Fibroblast of lung (primary cell): ENCODE data around the gene OLIG3. TPM values are rescaled to one million over a fixed set of nuclear protein-coding genes. Genes with fewer than 3 reads are reported as not detected.

Source experiments
- DNase-seq, 2 donors: peaks; one replicate each; pipeline versions ENCODE4 v3.0.0 to v3.0.0-alpha.2; 2010; ENCODE audit warnings: low read depth in 2 of 2
- H2AFZ ChIP-seq: 2 replicates; pipeline ENCODE4 v1.5.1; 2012; ENCODE audit warnings: low read length, control low read depth, inconsistent platforms
- H3K27ac ChIP-seq: 2 replicates; pipeline ENCODE4 v1.5.1; 2011; ENCODE audit warnings: low read length, control low read depth; ENCODE audit not compliant: insufficient read depth
- H3K27me3 ChIP-seq: 2 replicates; pipeline ENCODE4 v1.5.1; 2011; ENCODE audit warnings: mild to moderate bottlenecking, low read length; ENCODE audit not compliant: control insufficient read depth, insufficient read depth
- H3K36me3 ChIP-seq: 2 replicates; pipeline ENCODE4 v1.5.1; 2011; ENCODE audit warnings: low read length; ENCODE audit not compliant: control insufficient read depth, insufficient read depth
- H3K4me1 ChIP-seq: 2 replicates; pipeline ENCODE4 v1.5.1; 2011; ENCODE audit warnings: low read length; ENCODE audit not compliant: control insufficient read depth, insufficient read depth; ENCODE audit errors: extremely low read depth
- H3K4me2 ChIP-seq: 2 replicates; pipeline ENCODE4 v1.5.1; 2011; ENCODE audit warnings: low read length, control low read depth; ENCODE audit not compliant: insufficient read depth; ENCODE audit errors: extremely low read depth
- H3K4me3 ChIP-seq, 4 experiments: fragments of 200-600 bp in 1 of 4; sonication (generic) in 1 of 4; replicated peaks in 1 of 4; 2 replicates each; pipeline ENCODE4 v1.5.1; 2011 to 2016; ENCODE audit warnings: low read length in 4 of 4, low read depth in 3 of 4, mild to moderate bottlenecking in 3 of 4, control low read depth in 2 of 4, inconsistent platforms in 1 of 4, mixed read lengths in 1 of 4; ENCODE audit not compliant: insufficient read depth in 1 of 4; ENCODE audit errors: control extremely low read depth in 1 of 4
- H3K79me2 ChIP-seq: 2 replicates; pipeline ENCODE4 v1.5.1; 2012; ENCODE audit warnings: mild to moderate bottlenecking, low read length, inconsistent platforms; ENCODE audit not compliant: control insufficient read depth, insufficient read depth
- H3K9ac ChIP-seq: 2 replicates; pipeline ENCODE4 v1.5.1; 2011; ENCODE audit warnings: mild to moderate bottlenecking, low read length, control low read depth; ENCODE audit not compliant: insufficient read depth
- H3K9me3 ChIP-seq: 2 replicates; pipeline ENCODE4 v1.5.1; 2012; ENCODE audit warnings: low read depth, low read length; ENCODE audit not compliant: control insufficient read depth, insufficient read depth
- H4K20me1 ChIP-seq: 2 replicates; pipeline ENCODE4 v1.5.1; 2011; ENCODE audit warnings: low read length; ENCODE audit not compliant: control insufficient read depth, insufficient read depth; ENCODE audit errors: extremely low read depth
- CTCF ChIP-seq, 2 donors: IDR thresholded peaks in 1 of 2; conservative IDR thresholded peaks in 1 of 2; 1 replicate in 1 of 2; 2 replicates in 1 of 2; pipeline ENCODE4 v1.5.1; 2011 to 2012; ENCODE audit warnings: low read length in 2 of 2, control low read depth in 1 of 2, inconsistent platforms in 1 of 2, low read depth in 1 of 2, mild to moderate bottlenecking in 1 of 2
- EZH2 ChIP-seq: IDR thresholded peaks from 2 replicates; pipeline ENCODE4 v1.5.1; 2012; ENCODE audit warnings: low read length, control low read depth, mild to moderate bottlenecking; ENCODE audit errors: missing control alignments
- polyA plus RNA-seq, 2 donors: library from polyadenylated mRNA; depleted of rRNA in 1 of 2; stranded (reverse) in 1 of 2; unstranded in 1 of 2; fragments of >200 nt; gene quantifications; 2 replicates each; pipeline ENCODE4 v1.2.1, GENCODE V29; 2011 to 2012; ENCODE audit warnings: missing spikeins in 1 of 2
- total RNA-seq: library from RNA; depleted of rRNA; stranded (reverse); fragments of >200 nt; gene quantifications from 2 replicates; pipeline ENCODE4 v1.2.1, GENCODE V29; 2014

OLIG3 gene
- total and polyA plus RNA-seq, 2 donors (not counting 1 experiment from before 2014, with no cell fraction given), result not detected

GRCh38 chr6:137520520-137520919, 26.3 kb upstream of the OLIG3 start:
- Histone ChIP-seq H3K27me3 (peaks cover 3% of the 10 kb centered on the region), H3K4me1 (no peaks in the 10 kb centered on the region), H3K36me3 (no peaks in the 10 kb centered on the region), H3K79me2 (no peaks in the 10 kb centered on the region), H4K20me1 (no peaks in the 10 kb centered on the region), H3K9ac (no peak overlapping the region), H3K4me3 (no peak overlapping the region), H3K9me3 (no peaks in the 10 kb centered on the region), H3K27ac (no peak overlapping the region), H2AFZ (no peak overlapping the region), H3K4me2 (no peak overlapping the region)
- no peak for TF ChIP-seq EZH2
- TF ChIP-seq CTCF (conservative IDR thresholded peaks at IDR 0.05 in 1 of 2, IDR thresholded peaks at IDR 0.05 in 1 of 2; ENCODE audit: low read depth in 1 of 2, low read length in 2 of 2), result no peak
- no peak for DNase-seq

GRCh38 chr6:137519629-137520176, 25.5 kb upstream of the OLIG3 start:
- H3K4me1 ChIP-seq, result no peaks in the 10 kb centered on the region
- no peaks in the 10 kb centered on the region for H3K79me2 ChIP-seq
- no peak overlapping the region for H3K9ac ChIP-seq
- H3K4me3 ChIP-seq, result no peak overlapping the region
- no peaks in the 10 kb centered on the region for H3K36me3 ChIP-seq
- DNase-seq, result no peak
- H3K27ac ChIP-seq, result no peak overlapping the region
- H3K27me3 ChIP-seq, result peaks cover 3% of the 10 kb centered on the region
- H4K20me1 ChIP-seq, result no peaks in the 10 kb centered on the region
- no peak for TF ChIP-seq EZH2
- no peak for TF ChIP-seq CTCF (conservative IDR thresholded peaks at IDR 0.05 in 1 of 2, IDR thresholded peaks at IDR 0.05 in 1 of 2; ENCODE audit: low read depth in 1 of 2, low read length in 2 of 2)
- no peaks in the 10 kb centered on the region for H3K9me3 ChIP-seq
- H3K4me2 ChIP-seq, result no peak overlapping the region
- no peak overlapping the region for H2AFZ ChIP-seq

GRCh38 chr6:137518386-137518983, 24.3 kb upstream of the OLIG3 start:
- H3K9me3 ChIP-seq, result no peaks in the 10 kb centered on the region
- no peak overlapping the region for H3K4me2 ChIP-seq
- no peaks in the 10 kb centered on the region for H3K36me3 ChIP-seq
- H3K27ac ChIP-seq, result no peak overlapping the region
- H3K79me2 ChIP-seq, result no peaks in the 10 kb centered on the region
- H3K27me3 ChIP-seq, result peaks cover 8% of the 10 kb centered on the region
- H3K4me1 ChIP-seq, result no peaks in the 10 kb centered on the region
- TF ChIP-seq CTCF (conservative IDR thresholded peaks at IDR 0.05 in 1 of 2, IDR thresholded peaks at IDR 0.05 in 1 of 2; ENCODE audit: low read depth in 1 of 2, low read length in 2 of 2), result no peak
- TF ChIP-seq EZH2, result no peak
- H2AFZ ChIP-seq, result no peak overlapping the region
- no peak overlapping the region for H3K9ac ChIP-seq
- H4K20me1 ChIP-seq, result no peaks in the 10 kb centered on the region
- DNase-seq, result no peak
- H3K4me3 ChIP-seq, result no peak overlapping the region
